ENCODE data around the gene ABCA8.

The ABCA8 gene

DNA sequence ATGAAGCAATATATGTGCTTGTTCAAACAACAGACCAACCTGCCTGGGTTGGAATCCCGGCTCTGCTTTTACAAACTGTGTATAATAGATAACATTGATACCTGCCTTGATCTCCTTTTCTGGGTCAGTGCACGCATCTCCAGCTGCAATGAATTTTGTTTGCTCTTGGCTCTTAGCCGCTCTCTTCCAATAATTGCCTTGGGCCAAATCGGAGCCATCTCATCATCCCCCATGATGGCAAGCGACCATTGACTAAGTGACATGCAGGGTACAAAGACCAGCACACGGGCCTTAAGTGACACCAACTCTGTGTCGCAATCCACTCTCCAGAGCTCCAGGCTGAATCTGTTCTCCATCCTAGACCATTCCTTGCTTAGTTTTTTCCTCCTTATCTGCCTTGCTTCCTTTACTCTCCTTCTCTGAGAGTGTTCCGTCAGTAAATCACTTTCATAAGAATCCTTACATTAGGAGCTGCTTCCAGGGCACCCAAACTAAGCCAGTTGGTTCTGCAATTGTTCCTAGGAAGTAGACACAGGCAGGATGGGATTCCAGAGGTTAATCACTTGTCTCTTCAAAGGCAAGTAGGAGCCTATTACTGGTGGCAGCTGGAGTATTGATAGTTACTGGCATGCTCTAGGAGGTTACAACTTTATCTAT lies 134.2 kb downstream of the ABCA8 start:
- Histone ChIP-seq H3K27me3 (replicated peaks; ENCODE audit: control insufficient read depth, insufficient read depth, low read length) (no peaks in the 10 kb centered on the region), H3K9me3 (ENCODE audit: control insufficient read depth, low read length) (no peaks in the 10 kb centered on the region), H3K36me3 (ENCODE audit: control insufficient read depth, insufficient read depth, low read length, severe bottlenecking) (no peaks in the 10 kb centered on the region), H3K4me3 (ENCODE audit: low read length) (no peak overlapping the region), H3K4me1 (ENCODE audit: control insufficient read depth, insufficient read depth, low read length) (peaks cover 10% of the 10 kb centered on the region), H3K9ac (ENCODE audit: low read length) (no peak overlapping the region)
- DNase-seq (ENCODE audit: low read depth), result no peak

DNA sequence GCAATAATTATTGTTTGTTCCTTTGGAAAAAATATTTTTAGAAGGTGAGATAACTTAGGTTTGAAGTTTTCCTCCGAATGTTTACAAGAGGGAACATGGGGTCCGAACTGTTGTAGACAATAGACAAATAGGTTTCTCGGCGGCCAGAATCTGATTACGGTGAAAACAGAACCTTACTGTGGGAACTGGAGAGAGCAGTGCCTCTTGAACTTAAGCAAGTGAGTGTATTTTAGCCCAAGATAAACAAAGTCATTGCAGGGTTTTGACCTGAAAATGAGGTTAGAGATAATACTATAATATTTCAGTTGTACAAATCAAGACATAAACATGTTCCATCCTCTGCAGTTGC lies 134.7 kb downstream of the ABCA8 start:
- H3K9me3 ChIP-seq (ENCODE audit: control insufficient read depth, low read length), result no peaks in the 10 kb centered on the region
- no peaks in the 10 kb centered on the region for H3K36me3 ChIP-seq (ENCODE audit: control insufficient read depth, insufficient read depth, low read length, severe bottlenecking)
- peaks cover 10% of the 10 kb centered on the region for H3K4me1 ChIP-seq (ENCODE audit: control insufficient read depth, insufficient read depth, low read length)
- H3K4me3 ChIP-seq (ENCODE audit: low read length), result no peak overlapping the region
- H3K9ac ChIP-seq (ENCODE audit: low read length), result no peak overlapping the region
- H3K27me3 ChIP-seq (replicated peaks; ENCODE audit: control insufficient read depth, insufficient read depth, low read length), result no peaks in the 10 kb centered on the region
- no peak for DNase-seq (ENCODE audit: low read depth)

DNA sequence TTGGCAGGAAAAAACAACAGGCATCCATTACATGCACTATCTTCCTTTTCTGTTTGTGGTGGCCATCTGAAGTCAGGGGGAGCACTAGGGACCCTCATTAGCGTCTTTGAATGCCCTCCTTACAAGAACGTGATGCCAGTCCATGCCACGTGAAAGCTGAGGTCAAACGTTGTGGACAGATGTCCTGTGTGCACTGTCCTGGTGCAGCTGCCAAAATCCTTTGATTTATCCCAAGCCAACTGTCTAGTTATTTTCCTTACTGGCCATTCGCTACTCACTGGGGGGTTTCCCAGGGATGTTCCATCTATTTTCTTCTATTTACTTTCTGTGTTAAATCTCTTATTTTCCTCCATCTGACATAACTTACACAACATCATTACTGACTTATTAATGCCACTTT lies 135.7 kb downstream of the ABCA8 start:
- H3K27me3 ChIP-seq (replicated peaks; ENCODE audit: control insufficient read depth, insufficient read depth, low read length), result no peaks in the 10 kb centered on the region
- H3K9me3 ChIP-seq (ENCODE audit: control insufficient read depth, low read length), result no peaks in the 10 kb centered on the region
- H3K4me3 ChIP-seq (ENCODE audit: low read length), result no peak overlapping the region
- peaks cover 10% of the 10 kb centered on the region for H3K4me1 ChIP-seq (ENCODE audit: control insufficient read depth, insufficient read depth, low read length)
- H3K9ac ChIP-seq (ENCODE audit: low read length), result no peak overlapping the region
- H3K36me3 ChIP-seq (ENCODE audit: control insufficient read depth, insufficient read depth, low read length, severe bottlenecking), result no peaks in the 10 kb centered on the region
- DNase-seq (ENCODE audit: low read depth), result no peak

Data from adipocyte (in vitro differentiated cells).